ENCODE results near the gene FAM222A. TPM values are rescaled to one million over a fixed set of nuclear protein-coding genes. Genes with fewer than 3 reads are reported as not detected.

The FAM222A gene
- total RNA-seq, 1 experiment from 2014 or later, result 18.0 TPM

GRCh38 chr12:109706747-109707469 is 6.7 kb upstream of the FAM222A start:
- no peak overlapping the region for H3K4me3 Mint-ChIP-seq (ENCODE audit: unreplicated experiment)
- H3K36me3 Mint-ChIP-seq (ENCODE audit: insufficient read depth, unreplicated experiment), result peaks cover 5% of the 10 kb centered on the region
- ChIA-PET CTCF (no interaction called here), POLR2A (no interaction called here)
- Histone ChIP-seq H3K4me3 (ENCODE audit: low read depth, low read length) (no peak overlapping the region), H3K36me3 (ENCODE audit: control insufficient read depth, insufficient read depth, low read length) (no peaks in the 10 kb centered on the region), H3K27me3 (replicated peaks; ENCODE audit: control insufficient read depth, insufficient read depth, low read length) (no peaks in the 10 kb centered on the region), H3K4me1 (peaks cover 32% of the 10 kb centered on the region), H3K9me3 (no peaks in the 10 kb centered on the region)
- H3K27ac Mint-ChIP-seq (ENCODE audit: unreplicated experiment), result no peak overlapping the region
- H3K9me3 Mint-ChIP-seq (ENCODE audit: unreplicated experiment), result no peaks in the 10 kb centered on the region
- peak in 1 of 2 experiments; percentile 31 for DNase-seq
- TF ChIP-seq CTCF (IDR thresholded peaks at IDR 0.05; ENCODE audit: insufficient read depth in 1 of 2, low read depth in 1 of 2, low read length in 1 of 2, severe bottlenecking in 1 of 2, unreplicated experiment in 1 of 2), result no peak
- intact Hi-C loops (cut with micrococcal nuclease; ENCODE audit: unreplicated experiment), result no loop called here
- H3K27me3 Mint-ChIP-seq (ENCODE audit: insufficient read depth, unreplicated experiment), result no peaks in the 10 kb centered on the region
- H3K4me1 Mint-ChIP-seq (ENCODE audit: low read depth, unreplicated experiment), result peaks cover 27% of the 10 kb centered on the region
- no TSS peak for BruUV-seq (replicated peaks)

GRCh38 chr12:109707470-109707821 is 6.2 kb upstream of the FAM222A start:
- ChIA-PET POLR2A (no interaction called here), CTCF (no interaction called here)

DNA sequence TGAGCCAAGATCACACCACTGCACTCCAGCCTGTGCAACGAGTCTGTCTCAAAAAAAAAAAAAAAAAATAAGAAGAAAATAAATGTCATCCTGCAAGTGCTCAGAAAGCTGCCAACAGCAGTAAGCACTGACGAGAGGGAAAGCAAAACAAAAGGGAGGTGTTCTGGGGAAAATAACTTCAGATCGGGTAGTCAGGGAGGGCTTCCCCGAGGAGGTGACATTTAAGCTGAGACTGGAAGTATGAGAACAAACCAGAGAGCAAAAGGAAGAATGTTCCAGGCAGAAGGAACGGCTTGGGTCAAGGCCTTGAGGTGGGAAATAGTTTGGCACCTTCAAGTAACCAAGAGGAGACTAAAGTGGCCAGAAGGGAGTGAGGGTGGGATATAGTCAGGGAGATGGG is 4.7 kb upstream of the FAM222A start:
- peaks cover 34% of the 10 kb centered on the region for H3K4me1 ChIP-seq
- CTCF ChIA-PET, result no interaction called here
- peaks cover 25% of the 10 kb centered on the region for H3K4me1 Mint-ChIP-seq (ENCODE audit: low read depth, unreplicated experiment)
- POLR2A ChIA-PET, result interaction anchor here (0.6 kb wide), 1 partner anchor 91 kb away, joined by 3 read pairs; no protein-coding TSS in a partner anchor
- no peaks in the 10 kb centered on the region for H3K27me3 ChIP-seq (replicated peaks; ENCODE audit: control insufficient read depth, insufficient read depth, low read length)
- H3K27ac Mint-ChIP-seq (ENCODE audit: unreplicated experiment), result no peak overlapping the region
- peaks cover 5% of the 10 kb centered on the region for H3K36me3 Mint-ChIP-seq (ENCODE audit: insufficient read depth, unreplicated experiment)
- no peaks in the 10 kb centered on the region for H3K27me3 Mint-ChIP-seq (ENCODE audit: insufficient read depth, unreplicated experiment)
- TF ChIP-seq CTCF (IDR thresholded peaks at IDR 0.05; ENCODE audit: insufficient read depth in 1 of 2, low read depth in 1 of 2, low read length in 1 of 2, severe bottlenecking in 1 of 2, unreplicated experiment in 1 of 2), result no peak
- BruUV-seq (replicated peaks), result no TSS peak
- DNase-seq, result no peak
- no peak overlapping the region for H3K4me3 Mint-ChIP-seq (ENCODE audit: unreplicated experiment)
- no peaks in the 10 kb centered on the region for H3K9me3 ChIP-seq
- intact Hi-C loops (cut with micrococcal nuclease; ENCODE audit: unreplicated experiment), result no loop called here
- H3K4me3 ChIP-seq (ENCODE audit: low read depth, low read length), result no peak overlapping the region
- no peaks in the 10 kb centered on the region for H3K9me3 Mint-ChIP-seq (ENCODE audit: unreplicated experiment)
- no peaks in the 10 kb centered on the region for H3K36me3 ChIP-seq (ENCODE audit: control insufficient read depth, insufficient read depth, low read length)

More at GRCh38 chr12:109707470-109707821, 6.2 kb upstream of the FAM222A start:
- DNase-seq, result no peak
- no peaks in the 10 kb centered on the region for H3K36me3 ChIP-seq (ENCODE audit: control insufficient read depth, insufficient read depth, low read length)
- no peaks in the 10 kb centered on the region for H3K9me3 Mint-ChIP-seq (ENCODE audit: unreplicated experiment)
- intact Hi-C loops (cut with micrococcal nuclease; ENCODE audit: unreplicated experiment), result no loop called here
- H3K36me3 Mint-ChIP-seq (ENCODE audit: insufficient read depth, unreplicated experiment), result peaks cover 5% of the 10 kb centered on the region
- H3K27ac Mint-ChIP-seq (ENCODE audit: unreplicated experiment), result no peak overlapping the region
- no TSS peak for BruUV-seq (replicated peaks)
- H3K4me1 Mint-ChIP-seq (ENCODE audit: low read depth, unreplicated experiment), result peaks cover 27% of the 10 kb centered on the region
- peaks cover 34% of the 10 kb centered on the region for H3K4me1 ChIP-seq
- H3K4me3 ChIP-seq (ENCODE audit: low read depth, low read length), result no peak overlapping the region
- H3K27me3 ChIP-seq (replicated peaks; ENCODE audit: control insufficient read depth, insufficient read depth, low read length), result no peaks in the 10 kb centered on the region
- no peak for TF ChIP-seq CTCF (IDR thresholded peaks at IDR 0.05; ENCODE audit: insufficient read depth in 1 of 2, low read depth in 1 of 2, low read length in 1 of 2, severe bottlenecking in 1 of 2, unreplicated experiment in 1 of 2)
- H3K27me3 Mint-ChIP-seq (ENCODE audit: insufficient read depth, unreplicated experiment), result no peaks in the 10 kb centered on the region
- no peak overlapping the region for H3K4me3 Mint-ChIP-seq (ENCODE audit: unreplicated experiment)
- H3K9me3 ChIP-seq, result no peaks in the 10 kb centered on the region

All from Caco-2 (cell line).